Adrenal gland (tissue), 12 donors: Measurements from ENCODE around the gene NADSYN1. TPM values are rescaled to one million over a fixed set of nuclear protein-coding genes. Genes with fewer than 3 reads are reported as not detected.
"Not testable (repeated sequence)": the region's sequence is repeated elsewhere in the genome, so short reads cannot be mapped to it uniquely, and the experiment has no call there.

Experiments
- DNase-seq, 7 donors: peaks; one replicate each; pipeline ENCODE4 v3.0.0-alpha.2; 2019 to 2020
- H3K27ac ChIP-seq, 5 donors: fragments of 200-600 bp; sonication (generic) in 4 of 5; 1 replicate in 3 of 5; 2 replicates in 2 of 5; pipeline versions ENCODE4 v1.5.1 to v1.8.0; 2016 to 2020; ENCODE audit warnings: mild to moderate bottlenecking in 1 of 5
- H3K27me3 ChIP-seq: fragments of 200-600 bp; 2 replicates; pipeline ENCODE4 v1.8.0; 2021
- H3K36me3 ChIP-seq, 2 donors: fragments of 200-600 bp; replicated peaks in 1 of 2; 1 replicate in 1 of 2; 2 replicates in 1 of 2; pipeline versions ENCODE4 v1.5.1 to v1.8.0; 2018 to 2022
- H3K4me1 ChIP-seq, 2 donors: fragments of 200-600 bp; replicated peaks in 1 of 2; 1 replicate in 1 of 2; 2 replicates in 1 of 2; pipeline versions ENCODE4 v1.5.1 to v1.8.0; 2018 to 2021
- H3K4me3 ChIP-seq, 4 donors: fragments of 200-600 bp; sonication (generic) in 3 of 4; one replicate each; pipeline ENCODE4 v1.5.1; 2016 to 2018
- H3K9me3 ChIP-seq, 3 donors: fragments of 200-600 bp; sonication (generic) in 1 of 3; replicated peaks in 1 of 3; 1 replicate in 2 of 3; 2 replicates in 1 of 3; pipeline versions ENCODE4 v1.5.1 to v1.8.0; 2016 to 2021
- POLR2A ChIP-seq, 2 donors: fragments of 450-650 bp; IDR thresholded peaks; one replicate each; pipeline ENCODE4 v1.6.1; 2017; ENCODE audit warnings: antibody characterized with exemption in 2 of 2, mild to moderate bottlenecking in 2 of 2, moderate library complexity in 1 of 2
- WGBS, 4 donors: extraction: QIAGEN DNeasy Blood & Tissue Kit in 2 of 4; methylation state at CpG; one replicate each; pipeline versions ENCODE4 v1.1.5 to v1.1.7; 2013 to 2017; 5-methylcytosine and 5-hydroxymethylcytosine counted together
- intact Hi-C, 2 donors: fragments of 100-400 bp; cut with DNase I; formaldehyde crosslinking; loops; one replicate each; pipeline versions ENCODE4 v1.14.1 to v1.15.0; 2022 to 2023
- polyA plus RNA-seq, 3 donors: library from polyadenylated mRNA; stranded (reverse); fragments of 200-250 nt in 2 of 3; fragments of 350-450 nt in 1 of 3; fragmentation: Illumina TruSeq in 1 of 3; extraction: RNeasy Lipid Tissue Mini Kit (QIAGEN cat#74804) in 1 of 3; gene quantifications; one replicate each; pipeline ENCODE4 v1.2.3, GENCODE V29; 2013 to 2014
- total RNA-seq, 9 donors: library from RNA; depleted of rRNA in 4 of 9; stranded (reverse); fragments of >200 nt in 4 of 9; fragments of 120-200 nt in 1 of 9; fragmentation: NEBNext Ultra II Directional in 1 of 9; extraction: Animal tissue kit (Norgen Biotek cat#: 25700) in 1 of 9; gene quantifications; one replicate each; pipeline versions ENCODE4 v1.1.0 to v1.2.4, GENCODE V29; 2013 to 2023
- TF ChIP-seq, protein P1 (sequence below), 6 experiments: fragments of 450-650 bp in 4 of 6; fragments of 200-600 bp in 2 of 6; sonication (generic) in 1 of 6; IDR thresholded peaks; 1 replicate in 5 of 6; 2 replicates in 1 of 6; pipeline versions ENCODE4 v1.5.1 to v1.8.0; 2016 to 2021; ENCODE audit warnings: antibody characterized with exemption in 6 of 6, mild to moderate bottlenecking in 2 of 6, moderate library complexity in 1 of 6
- donor health status: healthy with polysubstance abuse.
- donor health status: Bipolar disorder and iron deficiency.
- donor health status: DM: yes; HTN: yes; CAD: no.
- donor health status: DM: no; HTN: no; CAD: no.
- donor health status: DM: no; HTN: no; CAD: no.
- donor health status: DM: yes; HTN: yes; CAD: no.

The NADSYN1 gene
- total and polyA plus RNA-seq, 12 donors = 37.1 to 128 (median 58.5) TPM

GRCh38 chr11:71418643-71419042 lies 34.4 kb upstream of the NADSYN1 start:
- Histone ChIP-seq H3K27ac (no peak overlapping the region), H3K4me3 (no peak overlapping the region), H3K4me1 (no peaks in the 10 kb centered on the region), H3K36me3 (no peaks in the 10 kb centered on the region), H3K27me3 (no peaks in the 10 kb centered on the region), H3K9me3 (no peaks in the 10 kb centered on the region)
- TF ChIP-seq POLR2A (IDR thresholded peaks at IDR 0.05) = no peak
- TF ChIP-seq, protein P1, sequence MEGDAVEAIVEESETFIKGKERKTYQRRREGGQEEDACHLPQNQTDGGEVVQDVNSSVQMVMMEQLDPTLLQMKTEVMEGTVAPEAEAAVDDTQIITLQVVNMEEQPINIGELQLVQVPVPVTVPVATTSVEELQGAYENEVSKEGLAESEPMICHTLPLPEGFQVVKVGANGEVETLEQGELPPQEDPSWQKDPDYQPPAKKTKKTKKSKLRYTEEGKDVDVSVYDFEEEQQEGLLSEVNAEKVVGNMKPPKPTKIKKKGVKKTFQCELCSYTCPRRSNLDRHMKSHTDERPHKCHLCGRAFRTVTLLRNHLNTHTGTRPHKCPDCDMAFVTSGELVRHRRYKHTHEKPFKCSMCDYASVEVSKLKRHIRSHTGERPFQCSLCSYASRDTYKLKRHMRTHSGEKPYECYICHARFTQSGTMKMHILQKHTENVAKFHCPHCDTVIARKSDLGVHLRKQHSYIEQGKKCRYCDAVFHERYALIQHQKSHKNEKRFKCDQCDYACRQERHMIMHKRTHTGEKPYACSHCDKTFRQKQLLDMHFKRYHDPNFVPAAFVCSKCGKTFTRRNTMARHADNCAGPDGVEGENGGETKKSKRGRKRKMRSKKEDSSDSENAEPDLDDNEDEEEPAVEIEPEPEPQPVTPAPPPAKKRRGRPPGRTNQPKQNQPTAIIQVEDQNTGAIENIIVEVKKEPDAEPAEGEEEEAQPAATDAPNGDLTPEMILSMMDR (IDR thresholded peaks at IDR 0.05) = no peak
- intact Hi-C loops = loop anchor here in 1 of 2 donors (10.0 kb wide), 1 partner anchor 604 kb away; no protein-coding TSS in a partner anchor
- 66 to 83% (median 76%) methylated on average over 4 to 8 of the region's 8 CpGs for WGBS, 4 donors
- no peak for DNase-seq

GRCh38 chr11:71420455-71421241 lies 32.4 kb upstream of the NADSYN1 start:
- Histone ChIP-seq H3K4me3 (no peak overlapping the region), H3K4me1 (no peaks in the 10 kb centered on the region), H3K9me3 (no peaks in the 10 kb centered on the region), H3K27me3 (no peaks in the 10 kb centered on the region), H3K36me3 (no peaks in the 10 kb centered on the region), H3K27ac (no peak overlapping the region)
- intact Hi-C loops = no loop called here
- 73 to 79% (median 76%) methylated on average over 16 of the region's 16 CpGs for WGBS, 4 donors
- DNase-seq = peak in 5 of 7 donors; percentile 51 to 72 (median 68)
- TF ChIP-seq POLR2A (IDR thresholded peaks at IDR 0.05) = no peak
- TF ChIP-seq, protein P1 (IDR thresholded peaks at IDR 0.05) = peak; percentile 46 to 74 (median 65)

GRCh38 chr11:71421392-71421950 lies 31.5 kb upstream of the NADSYN1 start:
- H3K4me1 ChIP-seq = no peaks in the 10 kb centered on the region
- no peaks in the 10 kb centered on the region for H3K27me3 ChIP-seq
- DNase-seq = peak in 4 of 7 donors; percentile 46 to 63 (median 50)
- no peak for TF ChIP-seq POLR2A (IDR thresholded peaks at IDR 0.05)
- TF ChIP-seq, protein P1 (IDR thresholded peaks at IDR 0.05) = no peak
- no peaks in the 10 kb centered on the region for H3K9me3 ChIP-seq
- intact Hi-C loops = no loop called here
- no peaks in the 10 kb centered on the region for H3K36me3 ChIP-seq
- WGBS, 4 donors = 45 to 51% (median 48%) methylated on average over 12 of the region's 12 CpGs
- H3K27ac ChIP-seq = no peak overlapping the region
- no peak overlapping the region for H3K4me3 ChIP-seq

GRCh38 chr11:71422318-71422717 lies 30.7 kb upstream of the NADSYN1 start:
- H3K4me3 ChIP-seq, H3K4me1 ChIP-seq, H3K36me3 ChIP-seq, intact Hi-C loops, H3K27ac ChIP-seq, DNase-seq, H3K9me3 ChIP-seq, H3K27me3 ChIP-seq: not testable (repeated sequence)
- 92 to 97% (median 95%) methylated on average over 3 of the region's 3 CpGs for WGBS, 4 donors
